Uterus (tissue), 4 donors: ENCODE measurements around the gene CBX2. TPM values are rescaled to one million over a fixed set of nuclear protein-coding genes. Genes with fewer than 3 reads are reported as not detected.

ENCODE experiments used
- DNase-seq, 2 donors: peaks; one replicate each; pipeline ENCODE4 v3.0.0-alpha.2; 2019 to 2020
- H3K27ac ChIP-seq, 2 donors: fragments of 200-600 bp; sonication (generic); 1 replicate in 1 of 2; 2 replicates in 1 of 2; pipeline ENCODE4 v1.5.1; 2016 to 2018
- H3K27me3 ChIP-seq, 2 donors: fragments of 200-600 bp; sonication (generic); one replicate each; pipeline ENCODE4 v1.5.1; 2018 to 2019; ENCODE audit warnings: control low read depth in 1 of 2
- H3K36me3 ChIP-seq, 2 donors: fragments of 200-600 bp; sonication (generic); one replicate each; pipeline ENCODE4 v1.5.1; 2019; ENCODE audit warnings: control low read depth in 1 of 2
- H3K4me1 ChIP-seq, 2 donors: fragments of 200-600 bp; sonication (generic); one replicate each; pipeline ENCODE4 v1.5.1; 2018 to 2019; ENCODE audit warnings: control low read depth in 1 of 2
- H3K4me3 ChIP-seq, 2 donors: fragments of 200-600 bp; sonication (generic); 1 replicate in 1 of 2; 2 replicates in 1 of 2; pipeline ENCODE4 v1.5.1; 2018 to 2019; ENCODE audit warnings: mild to moderate bottlenecking in 1 of 2
- H3K9me3 ChIP-seq, 2 donors: fragments of 200-600 bp; sonication (generic); one replicate each; pipeline ENCODE4 v1.5.1; 2019; ENCODE audit warnings: control low read depth in 1 of 2
- POLR2A ChIP-seq, 2 donors: fragments of 450-650 bp; IDR thresholded peaks; one replicate each; pipeline ENCODE4 v1.6.1; 2016; ENCODE audit warnings: antibody characterized with exemption in 2 of 2, mild to moderate bottlenecking in 1 of 2, moderate library complexity in 1 of 2
- intact Hi-C: fragments of 100-400 bp; cut with DNase I; formaldehyde crosslinking; loops from one replicate; pipeline ENCODE4 v1.15.1; 2023; ENCODE audit warnings: low total_unique reads
- total RNA-seq, 4 donors: library from RNA; depleted of rRNA in 3 of 4; stranded (reverse); fragments of >200 nt in 3 of 4; gene quantifications; one replicate each; pipeline versions ENCODE4 v1.1.0 to v1.2.4, GENCODE V29; 2014 to 2023
- TF ChIP-seq, protein P1 (sequence below), 4 experiments: fragments of 200-600 bp in 2 of 4; fragments of 450-650 bp in 2 of 4; sonication (generic) in 2 of 4; IDR thresholded peaks; one replicate each; pipeline ENCODE4 v1.5.1; 2016 to 2019; ENCODE audit warnings: antibody characterized with exemption in 4 of 4, mild to moderate bottlenecking in 2 of 4, moderate library complexity in 1 of 4
- donor health status: DM: yes; HTN: yes; CAD: no.

The CBX2 gene
- total RNA-seq, 4 donors from 2014 or later = 1.0 to 14.9 (median 4.6) TPM; not detected in 1

DNA sequence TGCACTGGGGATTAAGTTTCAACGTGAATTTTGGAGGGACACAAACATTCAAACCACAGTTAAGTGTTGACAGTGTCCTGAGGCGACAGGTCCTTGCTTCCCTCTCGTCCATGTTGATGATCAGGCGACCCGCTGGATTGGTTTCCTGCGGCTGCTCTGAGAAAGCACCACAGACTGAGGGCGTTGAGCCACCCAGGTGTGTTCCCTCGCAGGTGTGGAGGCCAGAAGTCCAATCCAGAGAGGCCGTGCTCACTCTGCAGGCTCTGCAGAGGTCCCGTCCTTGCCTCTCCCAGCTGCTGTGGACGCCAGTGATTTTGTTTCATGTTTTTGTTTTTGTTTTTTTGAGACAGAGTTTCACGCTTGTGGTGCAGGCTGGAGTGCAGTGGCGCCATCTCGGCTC, 22.4 kb upstream of the CBX2 start:
- Histone ChIP-seq H3K9me3 (no peaks in the 10 kb centered on the region), H3K4me1 (no peaks in the 10 kb centered on the region), H3K4me3 (no peak overlapping the region), H3K36me3 (no peaks in the 10 kb centered on the region), H3K27me3 (peaks cover 0 to 11% of the 10 kb centered on the region in 2 donors), H3K27ac (no peak overlapping the region)
- no peak for DNase-seq
- intact Hi-C loops = no loop called here
- no peak for TF ChIP-seq POLR2A (IDR thresholded peaks at IDR 0.05)
- TF ChIP-seq, protein P1, sequence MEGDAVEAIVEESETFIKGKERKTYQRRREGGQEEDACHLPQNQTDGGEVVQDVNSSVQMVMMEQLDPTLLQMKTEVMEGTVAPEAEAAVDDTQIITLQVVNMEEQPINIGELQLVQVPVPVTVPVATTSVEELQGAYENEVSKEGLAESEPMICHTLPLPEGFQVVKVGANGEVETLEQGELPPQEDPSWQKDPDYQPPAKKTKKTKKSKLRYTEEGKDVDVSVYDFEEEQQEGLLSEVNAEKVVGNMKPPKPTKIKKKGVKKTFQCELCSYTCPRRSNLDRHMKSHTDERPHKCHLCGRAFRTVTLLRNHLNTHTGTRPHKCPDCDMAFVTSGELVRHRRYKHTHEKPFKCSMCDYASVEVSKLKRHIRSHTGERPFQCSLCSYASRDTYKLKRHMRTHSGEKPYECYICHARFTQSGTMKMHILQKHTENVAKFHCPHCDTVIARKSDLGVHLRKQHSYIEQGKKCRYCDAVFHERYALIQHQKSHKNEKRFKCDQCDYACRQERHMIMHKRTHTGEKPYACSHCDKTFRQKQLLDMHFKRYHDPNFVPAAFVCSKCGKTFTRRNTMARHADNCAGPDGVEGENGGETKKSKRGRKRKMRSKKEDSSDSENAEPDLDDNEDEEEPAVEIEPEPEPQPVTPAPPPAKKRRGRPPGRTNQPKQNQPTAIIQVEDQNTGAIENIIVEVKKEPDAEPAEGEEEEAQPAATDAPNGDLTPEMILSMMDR (IDR thresholded peaks at IDR 0.05) = no peak

DNA sequence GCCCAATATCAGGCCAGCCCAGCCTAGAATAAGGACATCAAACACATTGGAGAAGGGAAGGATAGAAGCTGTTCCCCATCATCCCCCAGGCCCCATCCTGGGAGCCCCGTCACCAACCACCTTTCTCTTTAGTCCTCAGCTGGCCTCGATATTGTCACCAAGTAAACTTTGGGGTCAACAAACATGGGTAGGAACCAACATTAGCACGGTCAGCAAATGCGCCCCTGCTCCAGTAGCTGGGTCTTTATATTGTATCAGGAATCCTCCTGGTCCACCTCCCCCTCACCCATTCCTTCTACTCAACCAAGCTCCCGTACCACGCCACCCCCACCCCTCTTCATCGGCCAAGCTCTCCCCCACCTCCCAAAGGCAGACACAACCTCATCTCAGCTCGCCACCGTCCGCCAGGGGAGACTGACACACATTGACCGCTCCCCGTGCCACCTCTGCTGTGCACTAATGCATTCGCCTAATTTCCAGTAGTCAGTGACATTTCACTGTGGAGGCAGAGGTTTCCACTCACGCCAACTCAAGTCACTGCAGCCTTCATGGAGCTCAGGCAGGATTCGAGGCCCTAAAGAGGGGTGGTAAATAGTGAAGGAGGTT, 20.7 kb upstream of the CBX2 start:
- H3K27ac ChIP-seq = no peak overlapping the region
- no peaks in the 10 kb centered on the region for H3K4me1 ChIP-seq
- no peak overlapping the region for H3K4me3 ChIP-seq
- no peaks in the 10 kb centered on the region for H3K27me3 ChIP-seq
- intact Hi-C loops = no loop called here
- no peaks in the 10 kb centered on the region for H3K36me3 ChIP-seq
- H3K9me3 ChIP-seq = no peaks in the 10 kb centered on the region
- no peak for DNase-seq
- TF ChIP-seq, protein P1 (IDR thresholded peaks at IDR 0.05) = no peak
- TF ChIP-seq POLR2A (IDR thresholded peaks at IDR 0.05) = no peak

DNA sequence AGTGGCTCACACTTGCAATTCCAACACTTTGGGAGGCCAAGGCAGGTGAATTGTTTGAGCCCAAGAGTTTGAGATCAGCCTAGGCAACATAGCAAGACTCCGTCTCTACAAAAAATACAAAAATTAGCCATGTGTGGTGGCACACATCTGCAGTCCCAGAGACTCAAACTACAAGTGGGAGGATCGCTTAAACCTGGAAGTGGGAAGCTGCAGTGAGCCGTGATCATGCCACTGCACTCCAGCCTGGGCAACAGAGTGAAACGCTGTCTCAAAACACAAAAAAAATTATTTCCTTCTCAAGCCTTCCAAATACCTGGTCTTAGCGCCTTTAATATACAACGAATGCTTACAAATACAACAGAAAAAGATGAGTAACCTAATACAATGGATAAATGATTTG, 19.7 kb upstream of the CBX2 start:
- H3K4me1 ChIP-seq = no peaks in the 10 kb centered on the region
- DNase-seq = no peak
- H3K36me3 ChIP-seq = no peaks in the 10 kb centered on the region
- H3K4me3 ChIP-seq = no peak overlapping the region
- H3K9me3 ChIP-seq = no peaks in the 10 kb centered on the region
- H3K27ac ChIP-seq = no peak overlapping the region
- intact Hi-C loops = no loop called here
- TF ChIP-seq, protein P1 (IDR thresholded peaks at IDR 0.05) = no peak
- no peak for TF ChIP-seq POLR2A (IDR thresholded peaks at IDR 0.05)
- no peaks in the 10 kb centered on the region for H3K27me3 ChIP-seq

DNA sequence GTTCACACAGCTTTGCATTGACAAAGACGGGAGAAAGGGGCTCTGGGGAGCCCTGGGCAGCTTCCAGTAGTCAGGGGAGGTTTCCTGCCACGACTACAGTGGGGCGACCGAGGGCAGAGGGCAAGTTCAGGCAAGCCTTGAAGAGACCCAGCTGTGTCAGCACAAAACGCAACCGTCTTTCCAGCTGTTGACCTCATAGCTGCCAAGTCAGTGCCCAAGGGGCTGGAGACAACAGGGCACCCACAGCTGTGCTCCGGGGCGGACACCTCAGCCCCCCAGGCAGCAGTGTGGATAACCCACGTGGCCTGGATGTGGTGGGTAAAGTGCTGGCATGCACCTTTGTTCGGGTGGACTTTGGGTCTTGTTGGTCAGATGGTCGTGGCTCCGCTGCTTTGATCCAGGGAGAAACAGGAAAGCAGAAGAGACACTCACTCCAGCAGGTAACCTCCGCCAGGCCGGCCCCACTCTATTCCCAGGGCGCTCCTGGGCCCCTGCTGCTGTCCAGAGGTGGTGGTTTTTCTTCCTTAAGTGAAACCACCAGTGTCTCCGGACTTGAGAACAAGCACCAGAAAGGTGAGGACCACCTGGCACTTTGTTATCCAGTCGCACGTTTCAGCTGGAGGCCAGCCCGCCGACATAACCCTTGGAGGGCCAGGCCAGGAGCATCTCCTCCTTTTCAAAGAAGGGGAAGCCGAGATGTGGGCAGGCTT, 17.6 kb upstream of the CBX2 start:
- no peak overlapping the region for H3K4me3 ChIP-seq
- no peak for DNase-seq
- TF ChIP-seq POLR2A (IDR thresholded peaks at IDR 0.05) = no peak
- TF ChIP-seq, protein P1 (IDR thresholded peaks at IDR 0.05) = no peak
- H3K27ac ChIP-seq = no peak overlapping the region
- no peaks in the 10 kb centered on the region for H3K36me3 ChIP-seq
- H3K4me1 ChIP-seq = no peaks in the 10 kb centered on the region
- intact Hi-C loops = no loop called here
- no peaks in the 10 kb centered on the region for H3K9me3 ChIP-seq
- H3K27me3 ChIP-seq = no peaks in the 10 kb centered on the region

DNA sequence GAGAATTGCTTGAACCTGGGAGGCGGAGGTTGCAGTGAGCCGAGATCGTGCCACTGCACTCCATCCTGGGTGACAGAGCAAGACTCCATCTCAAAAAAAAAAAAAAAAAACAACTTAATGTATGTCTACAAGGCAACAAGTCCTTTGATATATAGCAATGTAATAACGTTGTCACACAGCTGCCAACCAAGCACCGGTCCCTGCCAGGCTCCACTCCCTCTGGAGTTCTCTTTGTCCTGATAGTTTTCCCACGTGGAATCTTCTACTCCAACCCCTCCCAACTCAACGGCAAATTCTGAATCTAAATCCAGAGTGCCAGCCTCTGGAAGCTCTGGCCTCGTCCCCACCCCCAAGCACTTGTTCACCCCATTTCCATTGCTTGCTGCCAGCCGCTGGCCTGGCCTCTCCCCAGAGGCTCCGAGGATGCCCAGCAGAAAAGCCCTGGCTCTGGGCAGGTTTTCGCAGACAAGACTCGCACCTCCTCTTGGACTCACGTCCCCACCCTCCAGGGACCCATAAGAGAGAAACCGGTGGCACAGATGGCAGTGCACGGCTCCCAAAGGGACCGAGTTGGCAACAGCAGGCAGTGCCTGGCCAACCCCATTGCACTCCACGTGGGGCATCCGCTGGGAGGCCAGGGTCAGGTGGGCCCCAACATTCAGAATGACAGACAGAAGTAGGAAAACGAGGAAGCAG, 15.9 kb upstream of the CBX2 start:
- H3K27ac ChIP-seq = no peak overlapping the region
- no peaks in the 10 kb centered on the region for H3K36me3 ChIP-seq
- H3K4me1 ChIP-seq = no peaks in the 10 kb centered on the region
- TF ChIP-seq POLR2A (IDR thresholded peaks at IDR 0.05) = no peak
- TF ChIP-seq, protein P1 (IDR thresholded peaks at IDR 0.05) = no peak
- DNase-seq = no peak
- H3K27me3 ChIP-seq = no peaks in the 10 kb centered on the region
- intact Hi-C loops = no loop called here
- H3K4me3 ChIP-seq = no peak overlapping the region
- H3K9me3 ChIP-seq = no peaks in the 10 kb centered on the region
